Activated naive CD4-positive, alpha-beta T cell (primary cell): Measurements from ENCODE around the gene MAGI1.
"Not testable (repeated sequence)": the region's sequence is repeated elsewhere in the genome, so short reads cannot be mapped to it uniquely, and the experiment has no call there.

Source experiments
- DNase-seq, 4 experiments: peaks; one replicate each; lab custom pipeline; 2025; lab: John Stamatoyannopoulos, UW

Gene MAGI1

DNA sequence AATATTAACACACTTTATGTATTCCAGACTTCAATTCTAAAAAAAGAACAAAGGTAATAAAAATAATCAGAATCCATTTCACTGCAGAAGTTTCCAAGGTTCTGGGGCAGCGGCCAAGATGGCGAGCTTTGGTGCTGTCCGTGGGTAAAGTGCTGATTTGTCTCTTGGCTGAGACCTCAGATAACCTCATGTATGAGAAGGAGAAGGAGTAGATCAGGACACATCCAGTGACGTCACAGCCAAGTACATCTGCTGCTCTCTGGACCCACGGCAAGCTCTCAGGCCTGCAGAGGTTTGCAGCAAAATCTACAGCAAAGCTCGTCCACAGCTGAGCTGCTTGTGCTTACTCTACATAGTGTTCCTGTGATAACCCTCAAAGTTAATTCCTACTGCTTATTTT is 165.7 kb downstream of the MAGI1 start:
- no peak for DNase-seq

DNA sequence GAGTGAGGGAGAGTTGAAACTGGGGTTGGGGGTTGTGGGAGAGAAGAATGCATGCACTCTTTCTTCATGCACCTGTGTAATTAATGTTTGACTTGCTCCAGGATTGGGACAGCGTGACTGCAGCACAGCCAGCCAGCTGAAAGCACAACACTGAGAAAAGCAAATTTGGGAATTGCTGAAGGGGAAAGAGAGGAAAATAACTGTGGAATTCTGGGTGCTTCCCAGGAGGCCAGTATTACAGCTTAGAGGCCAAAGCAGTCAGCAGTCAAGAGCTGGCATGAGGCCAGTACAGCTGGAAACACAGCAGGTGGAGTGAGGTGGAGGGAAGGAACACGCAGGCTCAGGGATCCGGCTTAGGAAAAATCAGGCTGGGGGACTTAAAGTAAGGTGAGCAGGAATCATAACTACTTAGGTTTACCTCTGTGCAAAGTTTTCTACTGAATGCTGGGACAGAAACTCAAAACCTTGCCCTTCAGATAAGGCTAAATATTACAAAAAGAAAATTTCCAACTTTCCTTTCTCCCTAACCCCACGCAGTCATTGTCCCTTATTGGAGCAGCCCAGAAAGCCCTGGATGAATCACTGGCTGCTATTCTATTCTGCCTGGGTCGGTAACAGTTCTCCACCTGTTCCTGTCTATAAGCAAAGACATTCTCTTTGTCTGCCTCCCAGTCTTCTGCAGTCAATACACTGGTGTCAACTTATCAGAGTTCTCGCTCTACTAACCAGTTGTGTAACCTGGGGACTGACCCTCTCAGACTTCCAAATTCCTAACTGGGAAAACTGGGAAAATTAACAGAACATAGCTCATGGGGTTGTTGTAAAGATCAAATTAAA is 167.2 kb downstream of the MAGI1 start:
- no peak for DNase-seq

DNA sequence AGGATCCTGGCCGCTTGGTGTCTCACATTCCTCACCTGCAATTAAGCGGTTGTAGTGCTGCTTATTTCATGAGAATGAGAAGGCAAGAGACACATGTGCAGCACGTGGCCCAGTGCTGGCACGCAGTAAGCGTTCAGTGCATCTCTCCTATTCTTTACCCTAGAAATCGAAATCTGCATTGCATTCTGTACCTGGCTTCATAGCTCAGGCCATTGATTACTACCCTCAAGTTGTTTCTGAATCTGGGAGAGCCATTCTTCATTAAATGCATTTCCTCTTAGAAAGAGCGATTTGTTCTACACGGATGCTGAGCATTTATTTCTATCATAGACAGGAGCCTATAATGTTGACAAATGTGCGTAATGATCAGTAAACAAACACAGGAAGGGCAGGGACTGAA is 168.9 kb downstream of the MAGI1 start:
- DNase-seq = no peak

DNA sequence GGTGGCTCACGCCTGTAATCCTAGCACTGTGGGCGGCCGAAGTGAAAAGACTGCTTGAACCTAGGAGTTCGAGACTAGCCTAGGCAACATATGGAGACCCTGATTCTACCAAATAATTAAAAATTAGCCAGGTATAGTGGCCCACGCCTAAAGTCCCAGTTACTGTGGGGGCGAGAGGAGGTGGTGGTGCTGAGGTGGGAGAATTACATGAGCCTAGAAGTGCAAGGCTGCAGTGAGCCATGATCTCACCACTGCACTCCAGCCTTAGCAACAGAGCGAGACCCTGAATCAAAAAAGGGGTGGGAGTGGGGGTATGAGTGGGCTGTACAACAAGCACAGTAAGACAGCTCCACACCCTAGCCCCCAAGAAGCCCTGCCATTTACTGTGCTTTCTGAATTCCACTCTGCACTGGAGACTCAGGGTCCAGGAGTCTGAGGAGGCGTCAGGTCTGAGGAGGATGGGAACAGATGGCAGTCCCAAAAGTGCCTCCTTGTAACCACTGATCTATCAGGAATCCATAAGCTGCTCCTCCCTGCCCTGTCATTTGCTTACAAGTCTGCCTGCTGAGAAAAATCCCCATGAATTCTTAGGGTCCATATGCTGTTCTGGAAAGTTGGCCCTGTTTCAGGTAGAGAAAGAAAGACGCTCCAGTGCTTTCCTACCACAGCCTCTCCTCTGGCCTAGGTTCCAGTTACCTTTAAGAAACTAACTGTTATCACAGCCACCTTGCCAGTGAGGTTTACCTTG is 171.1 kb downstream of the MAGI1 start:
- DNase-seq = no peak

DNA sequence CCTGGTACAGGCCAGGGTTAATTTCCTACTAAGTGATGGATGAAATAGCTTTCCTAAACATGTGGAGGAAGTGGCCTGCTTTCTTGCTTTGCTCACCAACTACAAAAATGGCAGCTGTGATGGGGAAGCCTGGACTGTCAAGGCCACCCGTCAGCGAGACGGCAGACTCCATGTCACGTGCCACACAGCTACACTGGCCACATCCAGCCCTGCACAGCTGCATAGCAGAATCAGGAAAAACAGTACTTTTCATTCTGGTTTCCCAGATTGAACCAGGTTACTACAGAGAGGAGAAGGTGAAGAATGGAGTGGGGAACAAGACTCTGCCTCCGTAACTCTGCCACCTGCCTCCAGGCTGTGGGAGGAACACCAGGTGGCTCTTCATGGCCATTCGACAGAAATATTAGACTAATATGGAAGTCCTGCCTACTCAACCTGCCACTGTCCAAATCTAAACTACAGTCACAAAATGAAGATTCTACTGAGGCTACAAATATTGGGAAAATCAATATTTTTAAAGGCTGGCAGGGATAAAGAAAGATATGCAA is 174.3 kb downstream of the MAGI1 start:
- no peak for DNase-seq

DNA sequence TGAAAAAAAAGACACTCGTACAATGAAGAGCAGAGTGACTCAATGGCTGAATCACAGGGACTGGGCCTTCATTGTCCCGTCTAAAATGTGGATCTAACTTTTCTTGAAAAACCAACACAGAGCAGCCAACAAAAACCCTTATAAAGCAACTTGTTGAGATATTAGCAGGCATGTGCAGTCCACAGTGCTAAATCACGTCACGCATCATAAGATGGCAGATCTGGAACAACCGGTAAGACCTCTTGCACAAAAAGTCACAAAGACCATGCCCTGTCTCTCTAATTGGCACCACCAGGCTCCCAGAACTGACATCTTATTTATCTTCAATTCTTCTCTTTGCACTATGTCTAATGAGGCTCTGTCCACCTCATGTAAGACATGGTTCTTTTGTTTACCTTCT is 177.0 kb downstream of the MAGI1 start:
- DNase-seq = no peak

DNA sequence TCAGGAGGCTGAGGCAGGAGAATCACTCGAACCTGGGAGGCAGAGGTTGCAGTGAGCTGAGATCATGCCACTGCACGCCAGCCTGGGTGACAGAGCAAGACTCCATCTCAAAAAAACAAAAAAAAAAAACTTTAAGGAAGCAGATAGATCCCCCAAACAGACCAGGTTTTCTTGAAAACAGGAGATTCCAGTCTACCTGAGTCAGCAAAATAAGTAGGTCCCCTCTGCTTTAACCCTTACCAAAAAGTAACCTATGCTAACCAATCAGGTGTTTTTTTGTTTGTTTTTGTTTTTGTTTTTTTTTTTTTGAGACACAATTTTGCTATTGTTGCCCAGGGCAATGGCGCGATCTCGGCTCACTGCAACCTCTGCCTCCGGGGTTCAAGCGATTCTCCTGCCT is 179.1 kb downstream of the MAGI1 start:
- DNase-seq = not testable (repeated sequence)

DNA sequence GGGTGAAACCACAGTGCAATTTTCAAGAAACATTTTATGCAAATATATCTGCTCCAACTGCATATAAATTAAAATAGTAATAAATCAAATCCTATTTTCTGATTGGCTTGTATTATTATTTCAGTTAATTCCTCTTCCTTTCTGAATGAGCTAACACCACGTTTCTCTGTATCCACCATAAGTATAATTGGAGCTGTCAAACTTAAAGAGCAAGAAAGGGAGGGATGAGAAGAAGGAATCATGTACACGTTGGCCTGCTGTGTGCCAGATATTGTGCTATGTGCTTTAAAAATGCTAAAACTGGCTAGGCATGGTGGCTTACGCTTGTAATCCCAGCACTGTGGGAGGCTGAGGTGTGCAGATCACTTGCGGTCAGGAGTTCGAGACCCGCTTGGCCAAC is 180.0 kb downstream of the MAGI1 start:
- DNase-seq = no peak

DNA sequence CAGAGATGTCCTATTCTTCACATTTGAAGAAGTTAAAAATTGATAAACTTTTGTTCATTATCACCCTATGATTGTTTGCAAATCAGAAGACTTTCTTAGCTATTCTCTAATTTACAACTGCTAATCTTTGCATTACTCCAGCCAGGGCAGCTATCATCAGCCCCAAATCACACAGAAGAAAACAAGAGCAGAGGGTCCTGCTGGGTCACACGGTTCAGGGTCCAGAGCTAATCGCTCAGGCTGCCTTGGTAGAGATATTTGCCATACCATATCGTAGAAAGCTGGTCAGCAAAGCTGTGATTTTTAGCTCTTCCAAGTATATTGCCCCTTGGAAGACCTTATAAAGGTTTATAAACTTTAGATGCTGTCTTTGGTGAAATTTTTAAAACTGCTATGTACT is 181.4 kb downstream of the MAGI1 start:
- no peak for DNase-seq

DNA sequence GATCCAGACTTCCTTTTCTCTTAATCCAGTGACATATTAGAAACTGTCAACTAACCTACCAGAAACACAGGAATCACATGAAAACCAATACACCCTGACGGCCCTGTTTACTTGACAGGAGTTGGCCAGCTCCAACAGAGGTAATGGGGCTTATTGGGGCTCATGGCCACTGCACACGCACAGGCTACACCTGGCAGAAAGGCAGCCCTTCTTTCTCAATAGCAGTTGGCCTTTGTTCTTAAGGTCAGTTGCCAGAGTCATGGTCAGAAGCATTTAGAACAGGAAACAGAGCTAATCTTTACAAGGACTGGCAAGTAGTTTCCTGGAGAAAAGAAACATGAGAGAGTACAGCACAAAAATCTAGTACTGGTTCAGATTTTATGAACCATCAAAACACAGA is 181.8 kb downstream of the MAGI1 start:
- DNase-seq = no peak

DNA sequence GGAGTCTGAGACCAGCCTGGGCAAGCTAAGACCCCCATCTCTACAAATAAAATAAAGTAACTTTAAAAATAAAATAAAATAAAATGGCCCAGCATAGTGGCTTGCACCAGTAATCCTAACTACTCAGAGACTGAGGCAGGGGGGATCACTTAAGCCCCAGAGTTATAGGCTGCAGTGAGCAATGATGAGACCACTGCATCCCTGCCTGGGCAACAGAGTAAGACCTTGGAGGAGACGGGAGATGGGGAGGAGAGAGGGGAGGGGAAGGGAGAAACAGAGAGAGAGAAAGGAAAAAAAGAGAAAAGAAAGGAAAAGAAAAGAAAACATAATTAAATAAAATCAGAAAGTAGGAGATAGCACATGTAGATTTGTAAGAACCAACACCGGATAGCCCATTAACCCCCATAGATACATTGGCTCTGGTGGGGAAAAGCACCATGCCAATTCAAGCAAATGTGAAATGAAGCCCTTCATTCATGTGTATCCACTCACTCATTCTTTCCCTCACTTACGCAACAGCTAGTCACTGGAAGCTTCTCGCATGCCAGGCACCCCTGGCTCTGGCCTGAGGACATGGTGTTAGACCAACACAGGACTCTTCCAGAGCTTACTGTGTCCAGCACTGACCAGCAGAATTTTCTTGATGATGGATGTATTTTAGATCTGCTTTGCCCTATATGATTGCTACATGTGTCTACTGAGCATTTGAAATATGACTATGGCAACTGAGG is 183.2 kb downstream of the MAGI1 start:
- DNase-seq = no peak

DNA sequence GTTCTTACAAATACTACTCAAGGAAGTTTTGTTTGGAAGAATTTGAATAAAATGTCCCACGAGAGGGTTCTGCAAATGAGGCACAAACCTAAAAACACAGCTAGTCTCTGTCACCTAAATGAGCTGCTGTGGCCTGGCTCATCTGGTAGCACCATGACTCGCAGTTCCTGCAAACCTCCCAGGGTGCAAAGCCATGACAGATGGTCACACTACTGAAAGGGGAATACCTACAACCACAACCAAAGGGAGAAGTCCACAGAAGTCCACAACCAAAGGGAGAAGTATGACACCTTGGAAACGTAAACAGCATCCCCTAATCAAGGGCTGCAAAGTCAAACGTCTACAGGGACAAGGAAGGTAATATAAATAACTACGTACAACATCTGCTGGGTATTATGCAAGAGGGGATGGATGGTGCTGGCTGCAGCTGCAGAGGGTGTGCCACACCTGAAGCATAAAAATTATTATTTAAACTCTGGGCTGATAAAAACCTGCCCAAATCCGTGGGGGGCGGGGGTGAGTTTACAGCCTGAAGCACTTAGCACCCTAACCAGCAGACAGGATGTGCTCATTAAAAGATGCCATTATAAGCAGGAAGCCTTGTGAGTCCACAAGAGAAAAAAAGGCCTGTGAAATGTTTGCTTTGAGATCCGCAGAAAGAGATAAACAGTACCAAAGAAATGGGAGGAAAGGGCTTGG is 184.0 kb downstream of the MAGI1 start:
- no peak for DNase-seq

DNA sequence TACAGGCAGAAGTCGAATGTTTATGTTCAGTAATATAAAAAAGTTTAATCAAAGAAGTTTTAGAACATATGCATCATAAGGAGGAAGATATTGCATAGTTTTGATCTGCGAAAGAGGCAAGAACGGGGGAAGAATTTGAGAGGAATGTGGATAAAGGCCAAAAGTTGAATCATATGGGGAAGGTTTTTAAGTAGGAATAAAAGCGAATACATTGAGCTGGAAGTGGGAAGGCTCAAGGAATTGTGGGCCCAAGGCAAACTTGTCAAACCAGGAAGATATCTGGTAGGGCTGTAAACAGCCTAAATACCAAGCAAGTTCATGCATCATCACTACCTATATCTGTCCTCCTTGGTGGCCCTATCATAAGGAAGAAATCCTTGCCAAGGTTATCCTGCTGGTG is 186.9 kb downstream of the MAGI1 start:
- DNase-seq = no peak

DNA sequence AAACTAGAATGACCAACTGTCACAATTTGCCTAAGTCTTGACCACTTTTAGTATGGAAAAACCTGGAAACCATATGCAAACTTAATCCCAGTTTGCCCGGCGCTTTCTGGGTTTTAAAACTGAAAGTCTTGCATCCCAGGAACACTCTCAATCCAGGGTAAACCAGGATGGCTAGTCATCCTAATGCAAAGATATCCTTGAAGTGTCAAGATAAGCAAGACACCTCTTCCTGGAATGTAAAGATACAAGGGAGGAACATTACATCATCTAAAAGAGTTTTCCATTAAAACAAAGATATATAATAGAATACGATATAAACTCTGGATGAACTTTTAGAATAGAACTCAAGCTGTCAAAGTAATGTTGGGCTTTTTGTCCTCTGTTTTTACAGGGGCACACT is 188.5 kb downstream of the MAGI1 start:
- DNase-seq = no peak

DNA sequence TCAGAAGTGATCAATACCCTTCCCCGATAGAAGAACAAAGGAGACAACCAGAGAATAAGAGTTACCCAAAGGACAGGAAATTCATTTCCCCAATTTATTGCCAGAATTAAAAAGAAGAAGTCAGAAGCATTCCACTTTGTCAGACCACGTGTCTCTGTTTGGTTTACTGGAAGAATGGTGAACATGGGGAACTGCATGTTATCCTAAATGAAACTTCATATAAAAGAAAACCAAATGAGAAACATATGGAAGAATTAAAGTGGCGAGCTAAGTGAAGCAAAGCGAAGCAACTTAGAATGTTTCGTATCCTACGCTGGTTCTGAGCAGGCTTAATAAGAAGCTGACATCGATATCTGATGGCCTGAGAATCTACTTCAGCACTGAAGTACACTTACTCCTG is 190.7 kb downstream of the MAGI1 start:
- DNase-seq = no peak

DNA sequence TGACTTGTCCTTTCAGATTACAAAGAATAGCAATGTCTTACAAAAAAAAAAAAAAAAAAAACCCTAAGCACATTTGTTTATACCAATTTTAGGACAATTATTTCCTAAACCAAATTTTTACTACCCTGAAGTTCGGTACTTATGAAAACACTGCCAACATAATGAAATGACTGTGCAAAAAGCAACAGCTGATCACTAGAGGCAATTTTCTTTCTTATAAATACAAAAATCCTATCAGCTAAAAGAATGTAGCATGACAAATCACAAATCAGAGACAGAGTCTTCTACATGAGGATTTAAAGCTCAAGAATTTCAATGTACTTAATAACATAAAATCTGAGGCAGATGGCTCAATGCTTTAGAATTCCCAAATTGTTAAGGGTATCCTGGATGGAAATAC is 191.8 kb downstream of the MAGI1 start:
- DNase-seq = no peak

DNA sequence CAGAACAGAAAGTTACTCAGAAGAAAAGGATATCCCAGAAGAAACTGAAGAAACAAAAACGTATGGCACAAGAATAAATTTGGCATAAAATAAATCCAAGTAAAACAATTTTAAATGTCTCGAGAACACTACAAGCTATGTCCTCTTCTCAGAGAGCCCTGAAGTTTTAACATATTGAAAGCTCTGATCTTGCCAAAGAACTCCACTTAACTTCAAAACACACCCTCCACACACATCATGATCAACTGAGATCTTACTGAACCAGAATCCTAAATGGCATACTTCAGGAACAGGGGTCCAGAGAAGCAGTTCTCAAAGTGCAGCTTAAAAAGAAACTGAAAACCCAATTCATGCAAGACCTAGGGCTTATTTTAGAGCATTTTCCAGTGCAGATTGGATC is 194.3 kb downstream of the MAGI1 start:
- no peak for DNase-seq

DNA sequence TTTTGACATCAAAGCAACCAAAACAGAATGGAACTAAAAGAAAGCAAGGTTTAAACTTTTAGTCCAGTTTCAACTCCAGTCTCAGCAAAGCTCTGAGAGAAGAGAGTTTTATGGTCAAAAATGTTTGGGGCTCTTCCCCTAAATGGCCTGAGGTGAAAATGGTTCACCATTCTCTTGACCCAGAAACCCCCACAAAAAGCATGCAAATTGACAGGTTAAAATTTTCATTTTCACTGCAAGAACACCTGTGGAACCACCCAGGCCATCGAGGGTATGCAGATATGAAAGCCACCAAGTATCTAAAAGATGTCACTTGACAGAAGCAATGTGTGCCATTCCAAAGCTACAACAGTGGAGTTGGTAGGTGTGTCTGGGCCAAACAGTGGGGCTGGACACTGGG is 195.0 kb downstream of the MAGI1 start:
- no peak for DNase-seq

DNA sequence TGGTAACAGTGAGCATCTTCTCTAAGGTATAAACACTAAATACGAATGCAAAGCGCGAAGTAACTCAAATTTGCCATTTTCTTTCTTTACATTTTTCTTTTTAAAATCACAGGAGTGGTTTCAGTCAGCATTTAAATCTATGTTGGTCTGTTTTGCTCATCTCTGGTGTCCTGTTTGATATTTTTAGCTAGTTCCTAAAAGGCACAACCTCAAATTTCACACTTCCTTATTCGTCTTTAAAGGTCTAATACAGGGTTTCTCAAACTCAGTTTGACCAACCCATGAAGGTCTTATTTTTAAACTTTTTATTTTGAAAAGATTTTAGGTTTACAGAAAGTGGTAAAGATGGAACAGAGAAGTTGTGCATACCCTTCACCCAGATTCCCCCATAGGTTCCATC is 201.1 kb downstream of the MAGI1 start:
- no peak for DNase-seq

DNA sequence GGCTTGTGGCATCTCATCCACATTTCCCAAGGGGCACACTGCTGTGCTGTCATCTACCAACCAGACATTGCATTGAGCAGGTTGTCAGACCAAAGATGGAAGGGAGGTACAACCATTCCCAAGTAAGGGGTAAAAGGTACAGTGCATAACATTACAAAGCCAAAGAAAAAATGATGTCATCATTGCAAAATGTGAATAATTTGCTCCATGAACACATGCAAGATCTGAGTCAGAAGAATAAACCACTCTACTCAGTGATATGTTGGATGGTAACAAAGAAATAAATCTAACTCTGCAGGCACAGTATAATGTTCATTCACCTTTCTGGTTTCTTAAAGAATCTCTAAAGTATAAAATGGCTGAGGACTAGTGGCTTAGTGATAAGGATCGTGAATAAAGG is 202.7 kb downstream of the MAGI1 start:
- DNase-seq = no peak

DNA sequence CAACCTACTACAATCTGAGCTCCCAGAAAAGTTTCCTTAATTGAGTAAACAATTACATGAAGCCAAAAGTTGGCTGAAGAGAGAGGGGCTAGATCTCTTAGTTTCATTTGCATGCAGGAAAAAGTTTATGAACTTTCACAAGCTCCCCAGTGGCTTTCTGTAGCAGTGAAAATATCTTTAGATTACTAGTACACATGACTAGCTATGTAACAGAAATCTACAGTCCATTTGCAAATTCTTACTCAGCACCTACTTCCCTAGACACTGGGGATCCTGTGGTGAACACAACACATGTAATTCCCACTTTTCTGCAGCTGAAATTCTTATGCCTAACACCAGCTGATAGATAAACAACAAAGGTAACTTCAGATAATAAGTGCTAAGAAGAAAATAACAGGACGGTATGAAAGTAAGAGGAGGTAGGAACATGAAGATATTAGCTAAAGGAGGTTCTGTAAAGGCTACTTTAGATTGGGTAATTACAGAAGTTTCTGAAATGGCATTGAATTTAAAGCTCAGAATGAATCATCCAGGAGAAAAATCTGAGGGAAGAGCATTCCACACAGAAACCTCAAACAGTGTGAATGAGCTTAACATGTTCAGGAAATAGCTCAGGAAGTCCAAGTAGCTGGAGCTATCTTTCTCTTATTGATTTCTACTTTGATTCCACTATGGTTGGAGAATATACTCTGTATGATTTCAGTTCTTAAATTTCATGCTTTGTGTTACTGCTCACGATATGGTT is 204.8 kb downstream of the MAGI1 start:
- no peak for DNase-seq
